GM18520 (cell line): Measurements from ENCODE around the gene CHST5.
"Not testable (repeated sequence)": the region's sequence is repeated elsewhere in the genome, so short reads cannot be mapped to it uniquely, and the experiment has no call there.

Experiments
- ATAC-seq: cut with Tn5 transposase; IDR thresholded peaks from one replicate; pipeline ENCODE4 v1.9.1; 2021; ENCODE audit not compliant: unreplicated experiment

Gene CHST5

GRCh38 chr16:75552951-75553350, 17.0 kb upstream of the CHST5 start:
- ATAC-seq, result no peak

DNA sequence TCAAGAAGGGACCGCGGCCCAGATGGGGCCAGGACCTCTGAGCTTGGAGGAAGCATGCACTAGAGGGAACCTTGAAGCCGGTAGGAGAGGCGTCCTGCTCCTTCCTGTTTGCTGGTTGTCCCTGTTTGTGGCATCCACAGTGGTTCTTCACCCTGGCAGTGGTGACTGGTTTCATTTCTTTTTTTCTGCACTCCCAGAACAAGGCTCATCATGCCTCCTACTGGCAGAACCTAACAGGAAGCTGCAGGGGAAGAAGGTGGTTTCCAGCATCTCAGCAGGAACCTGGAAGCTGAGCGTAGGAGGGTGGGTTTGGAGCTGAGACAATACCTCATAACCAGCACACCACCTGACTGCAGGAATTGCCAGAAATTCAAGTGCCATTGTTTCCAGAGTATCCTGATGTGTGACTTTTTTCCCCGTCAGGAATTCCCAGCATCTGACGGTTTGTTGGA, 14.3 kb upstream of the CHST5 start:
- peak; percentile 52 for ATAC-seq

DNA sequence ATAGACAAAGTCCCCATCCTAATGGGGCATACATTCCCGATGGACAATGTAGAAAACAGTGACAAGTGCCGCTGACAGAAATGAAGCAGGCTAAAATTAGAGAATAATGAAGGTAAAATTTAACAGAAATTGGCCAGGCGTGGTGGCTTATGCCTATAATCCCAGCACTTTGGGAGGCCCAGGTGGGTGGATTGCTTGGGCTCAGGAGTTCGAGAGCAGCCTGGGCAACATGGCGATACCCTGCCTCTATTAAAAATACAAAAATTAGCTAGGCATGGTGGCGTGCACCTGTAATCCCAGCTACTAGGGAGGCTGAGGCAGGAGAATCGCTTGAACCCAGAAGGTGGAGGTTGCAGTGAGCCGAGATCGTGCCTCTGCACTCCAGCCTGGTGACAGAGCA, 12.5 kb upstream of the CHST5 start:
- ATAC-seq, result not testable (repeated sequence)

- ATAC-seq, result no peak
Measured at GRCh38 chr16:75546293-75546692, 10.4 kb upstream of the CHST5 start.

DNA sequence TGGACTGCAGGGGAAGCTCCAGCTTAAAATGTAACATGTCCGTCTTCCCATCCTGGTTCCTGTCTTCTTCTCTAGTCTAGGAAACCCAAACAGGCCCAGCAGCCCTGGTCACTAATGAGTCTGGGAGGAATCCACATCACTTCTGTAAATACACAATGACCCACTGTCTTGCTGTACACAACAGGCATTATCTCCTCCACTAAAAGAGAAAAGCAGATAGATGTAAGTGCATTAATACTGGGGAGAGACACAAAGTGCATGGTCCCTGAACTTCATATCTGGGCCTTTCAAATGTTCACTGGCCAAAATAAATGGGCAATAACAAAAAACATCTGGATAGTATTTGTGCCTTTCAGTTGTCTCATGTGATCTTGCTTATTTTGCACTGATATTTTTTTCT, 10.0 kb upstream of the CHST5 start:
- ATAC-seq, result not testable (repeated sequence)

GRCh38 chr16:75542462-75542861, 6.6 kb upstream of the CHST5 start:
- not testable (repeated sequence) for ATAC-seq

- ATAC-seq, result no peak
Measured at GRCh38 chr16:75541236-75541635, 5.3 kb upstream of the CHST5 start.

DNA sequence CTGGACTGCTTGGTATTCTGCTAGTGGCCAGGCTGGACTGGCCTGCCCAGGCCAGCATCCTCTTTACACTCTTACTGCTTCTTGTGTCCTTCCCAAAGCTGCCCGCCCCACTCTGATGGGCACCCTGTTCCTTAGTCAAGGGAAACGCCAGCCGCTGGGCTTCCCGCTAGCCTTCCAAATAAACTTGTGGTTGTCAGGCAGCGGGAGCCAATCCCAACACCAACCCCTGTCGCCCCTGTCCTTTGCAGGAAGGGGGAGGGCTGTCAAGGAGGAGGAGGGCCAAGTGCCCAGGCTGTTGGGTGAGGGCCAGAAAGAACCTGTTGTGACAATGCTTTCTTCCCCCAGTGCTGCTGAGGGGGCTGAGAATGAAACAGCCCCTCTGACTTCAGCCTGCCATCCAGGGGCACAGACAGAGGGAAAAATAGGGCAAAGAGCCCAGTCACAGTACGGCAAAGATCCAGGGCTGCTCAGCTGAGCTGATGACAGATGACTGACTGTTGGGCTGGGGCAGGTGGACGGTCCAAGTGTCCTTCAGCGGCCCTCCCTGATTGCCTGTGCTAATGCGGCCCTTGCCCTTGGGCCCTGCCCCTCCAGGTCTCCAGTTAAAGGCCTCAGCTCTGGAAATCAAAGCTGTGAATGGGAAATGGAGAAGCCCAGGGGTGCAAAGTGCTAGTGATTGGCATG, 3.1 kb upstream of the CHST5 start:
- ATAC-seq, result not testable (repeated sequence)

GRCh38 chr16:75537776-75538175, 1.9 kb upstream of the CHST5 start:
- no peak for ATAC-seq

DNA sequence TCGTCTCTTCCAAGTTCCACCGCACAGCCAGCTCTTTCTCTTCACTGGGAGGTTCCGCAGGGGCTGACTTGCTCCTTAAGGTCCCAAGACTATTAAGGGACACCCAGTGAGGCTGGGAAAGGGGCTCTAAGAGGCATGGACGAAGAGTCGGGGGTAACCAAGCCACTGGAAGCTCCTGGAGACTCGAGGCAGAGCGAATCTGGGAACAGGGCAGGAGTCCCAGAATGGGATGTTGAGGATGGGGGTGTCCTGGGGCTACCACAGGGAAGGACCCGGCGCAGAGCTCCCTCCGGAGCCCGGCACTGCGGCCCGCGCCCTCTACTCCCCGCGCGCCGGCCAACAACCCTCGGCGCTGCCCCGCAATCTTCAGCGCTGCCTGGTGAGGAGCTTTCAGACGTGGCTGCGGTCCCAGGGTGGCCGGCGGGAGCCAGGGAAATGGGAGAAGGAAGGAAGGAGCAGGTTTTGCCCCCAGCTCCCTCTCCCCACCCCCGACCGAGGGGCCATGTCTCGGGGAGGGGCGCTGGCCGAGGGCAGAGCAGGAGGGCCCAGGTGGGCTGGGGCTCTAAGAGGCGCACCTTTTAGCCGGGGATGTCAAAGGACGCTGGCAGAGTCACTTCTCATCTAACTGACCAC, 581 bp downstream of the CHST5 start:
- no peak for ATAC-seq

- ATAC-seq, result no peak
Measured at GRCh38 chr16:75534560-75535205, 1.2 kb downstream of the CHST5 start.

DNA sequence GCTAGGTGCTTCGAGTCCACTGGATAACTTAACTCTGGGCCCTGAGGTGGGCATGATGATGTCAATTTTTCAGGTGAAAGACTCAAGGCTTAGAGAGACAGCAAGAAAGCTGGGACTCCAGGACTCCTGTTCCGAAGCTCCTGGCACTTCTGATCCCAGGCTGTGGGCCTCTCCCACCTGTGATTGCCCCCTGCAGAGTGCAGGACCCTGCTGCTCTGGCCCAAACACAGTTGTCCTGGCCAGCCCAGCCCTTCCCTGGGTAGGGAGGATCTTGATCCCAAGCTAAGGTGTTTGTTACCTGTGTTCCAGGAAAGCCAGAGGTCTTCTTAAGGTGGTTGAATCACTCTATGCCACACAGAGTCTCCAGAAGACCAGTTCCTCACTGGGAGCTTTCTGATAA, 3.1 kb downstream of the CHST5 start:
- ATAC-seq, result no peak

DNA sequence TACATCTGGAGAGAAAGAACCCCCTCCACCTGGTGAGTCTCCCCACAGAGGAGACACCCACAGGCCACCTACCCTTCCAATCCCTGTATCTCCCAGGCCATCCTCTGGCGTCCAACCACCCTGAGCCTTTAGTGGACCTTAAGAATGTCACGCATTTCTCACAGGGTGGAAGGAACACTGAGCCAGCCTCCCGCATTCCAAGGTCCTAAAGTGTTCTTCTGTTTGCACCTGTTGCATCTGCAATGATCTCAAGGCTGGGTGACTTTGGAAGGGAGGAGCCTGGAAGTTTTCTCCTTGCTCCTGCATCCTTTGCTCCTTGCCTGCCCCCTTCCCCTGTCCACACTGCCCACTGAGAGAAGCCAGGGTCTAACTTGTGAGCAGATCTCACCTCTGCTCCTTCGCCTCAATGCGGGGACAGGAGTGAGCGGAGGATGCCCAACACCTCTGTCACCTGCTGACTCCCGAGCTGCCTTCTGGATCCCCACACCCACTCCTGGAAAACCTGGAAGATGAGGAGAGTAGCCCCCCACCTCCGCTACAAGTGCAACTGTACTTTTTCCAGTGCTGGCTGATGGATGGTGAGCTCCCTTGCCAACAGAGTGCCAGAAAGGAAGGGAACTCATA, 3.7 kb downstream of the CHST5 start:
- ATAC-seq, result no peak

GRCh38 chr16:75529959-75530358, 5.9 kb downstream of the CHST5 start:
- ATAC-seq, result no peak

DNA sequence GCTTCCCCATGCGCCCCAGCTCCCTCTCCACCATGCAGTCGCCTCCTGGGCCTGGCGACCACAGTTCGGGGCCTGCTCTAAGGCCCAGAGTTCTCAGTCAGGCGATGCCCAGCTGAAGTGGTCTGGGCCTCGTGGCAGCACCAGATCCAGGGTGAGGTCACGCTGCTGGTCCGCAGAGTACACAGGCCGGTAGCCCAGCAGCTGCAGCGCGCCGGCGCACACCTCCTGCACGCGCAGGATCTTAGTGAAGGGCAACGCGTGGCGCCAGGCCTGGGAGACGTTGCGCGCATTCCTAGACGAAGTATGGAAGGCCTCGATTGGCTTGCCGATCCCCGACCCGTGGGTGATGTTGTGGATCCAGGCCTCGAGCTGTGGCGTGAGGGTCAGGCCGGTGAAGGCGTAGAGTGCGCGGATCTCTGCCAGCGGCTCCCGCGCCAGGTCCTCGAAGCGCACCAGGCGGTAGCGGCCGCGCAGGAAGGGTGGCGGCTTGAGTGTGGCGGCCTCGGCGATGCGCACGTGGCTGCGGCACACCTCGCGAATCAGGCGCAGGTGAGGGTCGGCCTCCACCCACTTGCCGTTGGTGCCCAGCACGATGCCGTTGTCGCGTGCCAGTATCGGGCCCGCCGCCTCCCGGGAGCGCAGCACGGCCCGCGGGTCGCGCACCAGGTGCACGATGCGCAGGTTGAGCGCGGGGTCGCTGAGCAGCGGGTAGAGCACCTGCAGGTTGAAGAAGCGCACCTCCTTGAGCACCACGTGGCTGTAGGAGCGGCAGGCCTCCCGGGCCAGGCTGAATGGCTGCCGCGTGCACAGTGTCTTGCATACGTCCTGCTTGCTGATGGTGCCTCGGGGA, 6.6 kb downstream of the CHST5 start:
- no peak for ATAC-seq

- ATAC-seq, result no peak
Measured at GRCh38 chr16:75527825-75528299, 8.0 kb downstream of the CHST5 start.

DNA sequence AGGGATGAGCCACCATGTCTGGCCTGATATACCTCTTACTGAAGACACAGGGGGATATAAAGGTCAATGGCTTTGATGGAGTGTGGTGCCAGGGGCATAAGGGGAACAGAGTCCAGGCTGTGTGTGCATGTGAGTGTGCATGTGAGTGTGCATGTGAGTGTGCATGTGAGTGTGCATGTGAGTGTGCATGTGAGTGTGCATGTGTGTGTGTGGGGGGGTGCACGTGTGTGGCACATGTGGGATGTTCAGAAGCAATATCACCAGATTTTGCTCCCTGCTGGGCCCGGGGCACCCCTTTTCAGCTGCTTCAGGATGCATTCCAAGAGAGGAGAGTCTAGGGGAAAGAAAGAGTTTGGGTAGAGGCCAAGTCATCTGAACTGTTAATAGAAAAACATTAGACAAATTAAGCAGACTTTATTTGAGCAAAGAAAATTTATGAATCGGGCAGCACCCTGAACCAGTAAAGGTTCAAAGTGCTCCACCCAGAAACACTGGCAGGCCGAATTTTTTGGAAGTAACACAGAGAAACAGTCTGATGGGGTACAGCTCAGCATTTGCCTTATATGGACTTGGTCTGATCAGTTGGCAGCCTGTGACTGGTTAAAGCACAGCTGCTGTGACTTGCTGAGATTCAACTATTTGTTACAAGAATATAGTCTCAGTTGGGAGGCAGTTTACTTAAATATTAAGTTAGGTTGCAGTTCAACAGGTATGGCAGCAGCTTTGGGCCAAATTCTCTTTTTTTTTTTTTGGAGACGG, 9.7 kb downstream of the CHST5 start:
- no peak for ATAC-seq

DNA sequence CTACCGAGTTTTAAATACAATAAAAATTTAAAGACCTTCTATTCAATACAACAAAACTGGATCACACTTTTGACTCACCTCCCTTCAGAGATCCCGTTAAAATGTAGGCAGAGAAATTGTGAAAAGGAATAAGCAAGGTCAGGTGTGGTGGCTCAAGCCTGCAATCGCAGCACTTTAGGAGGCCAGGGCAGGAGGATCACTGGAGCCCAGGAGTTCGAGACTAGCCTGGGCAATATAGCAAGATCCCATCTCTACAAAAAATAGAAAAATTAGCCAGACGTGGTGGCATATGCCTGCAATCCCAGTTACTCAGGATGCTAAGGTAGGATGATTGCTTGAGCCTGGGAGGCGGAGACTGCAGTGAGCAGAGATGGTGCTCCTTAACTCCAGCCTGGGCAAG, 16.7 kb downstream of the CHST5 start:
- ATAC-seq, result no peak

DNA sequence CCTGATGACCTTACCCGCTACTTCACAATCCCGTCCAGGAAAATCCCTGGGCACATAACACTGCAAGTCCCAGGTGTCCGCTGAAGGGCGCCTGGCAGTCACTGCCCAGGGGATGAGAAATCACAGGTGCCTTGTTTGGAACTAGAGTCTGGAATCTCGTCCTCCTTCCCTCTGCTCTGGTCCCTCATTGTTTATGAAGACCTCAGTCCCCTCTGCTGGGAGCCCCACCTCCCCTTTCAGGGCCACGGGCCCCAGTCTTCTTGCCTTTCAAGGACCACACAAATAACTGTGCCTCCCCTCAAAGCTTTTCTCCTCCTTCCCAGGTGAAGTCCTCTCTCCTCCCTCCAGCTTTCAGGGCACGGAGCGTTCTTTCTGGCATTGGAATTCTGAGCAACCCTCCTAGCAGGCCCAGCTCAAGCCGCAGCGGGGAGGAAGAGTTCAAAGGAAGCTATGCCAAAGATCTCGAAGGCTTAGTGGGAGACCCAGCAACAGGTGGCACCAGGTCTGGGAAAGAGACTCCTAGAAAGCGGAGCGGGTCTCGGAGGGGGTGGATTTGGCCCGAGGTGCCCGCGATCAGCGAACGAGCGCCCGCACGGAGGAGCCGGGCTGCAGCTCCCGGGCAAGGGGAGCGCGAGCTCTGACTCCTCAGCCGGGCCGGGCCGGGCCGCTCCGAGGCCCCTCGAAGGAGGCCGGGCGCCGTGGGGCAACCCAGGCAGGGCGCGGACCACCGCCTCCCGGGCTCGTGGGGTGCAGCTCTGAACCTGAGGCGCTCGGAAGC, 19.5 kb downstream of the CHST5 start:
- peak; percentile 5 for ATAC-seq
